Measurements from ENCODE around the gene EZH2.

The EZH2 gene

DNA sequence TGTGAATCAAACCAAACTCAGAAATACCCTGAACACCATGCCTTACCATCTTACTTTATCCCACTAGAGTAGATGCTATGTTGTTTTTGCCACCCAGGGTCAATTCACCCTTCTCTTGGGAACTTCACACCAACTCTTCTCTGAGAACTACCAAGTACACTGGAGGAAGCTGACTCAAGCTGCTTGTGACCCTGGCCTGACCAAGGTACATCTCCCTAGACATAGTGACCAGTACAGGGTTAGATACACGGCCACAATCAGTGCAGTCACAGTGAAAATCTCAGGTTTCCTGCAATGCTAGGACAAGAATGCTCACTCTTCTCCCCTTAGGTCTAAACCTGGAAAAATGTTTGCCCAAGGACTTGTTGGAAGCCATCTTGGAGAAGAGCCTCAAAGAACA is 31.8 kb downstream of the EZH2 start:
- DNase-seq, result no peak

- no peak for DNase-seq
Measured at GRCh38 chr7:148850564-148850963, 33.5 kb downstream of the EZH2 start.

GRCh38 chr7:148849393-148850098 is 34.5 kb downstream of the EZH2 start:
- DNase-seq, result no peak

DNA sequence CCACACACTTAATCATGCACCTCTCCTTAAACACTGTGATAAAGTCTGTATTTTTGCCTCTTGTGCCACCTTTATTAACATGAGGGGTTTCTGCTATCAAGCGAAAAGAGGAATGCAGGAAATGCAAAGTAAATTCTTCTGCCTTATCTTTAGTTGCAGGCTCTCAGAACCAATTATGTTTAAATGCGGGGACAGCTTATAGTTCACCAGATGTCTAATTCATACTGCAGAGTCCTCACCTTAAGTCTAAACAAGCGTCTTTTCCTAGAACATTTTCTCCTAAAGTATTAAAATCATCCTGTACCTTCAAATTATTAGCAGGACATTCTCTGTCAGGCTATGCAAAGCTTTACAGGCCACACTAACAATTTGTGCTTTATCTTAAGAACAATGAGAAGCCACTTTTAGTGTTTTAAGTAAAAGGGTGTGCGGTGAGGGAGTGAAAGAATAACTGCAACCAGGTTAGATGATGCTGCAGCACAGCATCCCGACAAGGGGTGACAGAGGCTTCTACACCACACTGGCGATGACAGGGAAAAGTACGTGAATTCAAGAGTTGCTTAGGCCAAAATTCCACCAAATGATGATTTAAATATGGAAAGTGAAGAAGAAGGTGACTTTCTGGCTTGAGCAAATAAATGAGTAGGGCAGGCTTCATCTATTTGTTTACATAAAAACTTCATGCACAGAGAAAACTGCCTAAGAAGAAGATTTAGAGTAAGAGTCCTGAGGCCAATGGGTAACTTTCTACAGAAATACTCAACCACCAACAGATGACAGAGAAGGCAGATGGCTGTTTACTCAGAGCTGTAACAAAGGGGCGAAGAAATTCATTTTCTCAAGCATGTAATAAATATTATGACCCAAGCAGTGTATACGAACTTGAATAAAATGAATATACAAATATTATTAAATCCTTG is 36.0 kb downstream of the EZH2 start:
- no peak for DNase-seq

DNA sequence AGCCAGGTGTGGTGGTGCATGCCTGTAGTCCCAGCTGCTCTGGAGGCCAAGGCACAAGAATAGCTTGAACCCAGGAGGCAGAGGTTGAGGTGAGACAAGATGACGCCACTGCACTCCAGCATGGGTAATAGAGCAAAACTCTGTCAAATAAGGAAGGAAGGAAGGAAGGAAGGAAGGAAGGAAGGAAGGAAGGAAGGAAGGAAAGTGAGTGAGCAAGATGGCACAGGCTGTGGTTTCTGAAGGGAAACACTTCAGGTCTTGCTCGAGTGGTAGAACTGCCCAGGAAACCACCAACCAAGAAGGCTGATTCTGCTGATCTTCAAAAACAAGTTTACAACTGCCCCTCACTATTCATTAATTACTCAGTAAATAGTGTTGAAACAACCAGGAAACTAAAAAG is 45.2 kb downstream of the EZH2 start:
- no peak for DNase-seq

DNA sequence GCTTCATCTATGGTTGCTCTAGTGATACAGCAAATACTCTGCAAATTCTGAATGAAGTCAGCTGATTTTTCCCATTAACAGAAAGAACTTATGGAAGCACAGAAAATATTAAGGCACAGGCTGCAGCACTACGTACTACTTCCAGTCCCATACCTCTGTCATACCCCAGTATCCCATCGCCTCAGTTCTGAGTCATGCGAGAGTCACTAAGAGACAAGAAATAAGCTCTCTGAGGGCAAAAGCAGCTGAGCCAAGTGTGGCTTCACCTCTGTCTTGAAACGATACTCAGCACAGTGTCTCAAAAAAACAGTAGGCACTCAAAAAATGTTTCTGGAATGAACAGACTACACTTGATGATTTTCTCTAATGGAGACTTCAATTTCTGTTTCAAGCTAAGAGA is 48.2 kb downstream of the EZH2 start:
- DNase-seq, result no peak

DNA sequence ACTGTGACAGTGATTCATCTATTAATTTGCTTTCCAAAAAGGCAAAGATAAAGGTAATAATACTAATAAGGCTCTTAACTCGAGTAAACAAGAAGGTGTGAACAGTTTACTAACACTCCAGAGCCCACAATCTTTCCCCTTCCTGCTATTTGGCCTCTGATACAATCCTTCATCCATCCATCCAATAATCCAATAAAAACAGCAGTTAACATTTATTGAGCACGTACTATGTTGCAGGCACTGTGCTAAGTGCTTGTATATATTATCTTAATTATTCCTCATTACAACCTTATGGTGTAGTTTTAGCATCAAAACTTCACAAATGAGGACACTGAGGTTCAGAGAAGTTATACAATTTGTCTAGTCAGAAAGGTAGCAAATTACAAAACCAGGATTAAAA is 49.5 kb downstream of the EZH2 start:
- DNase-seq, result no peak

DNA sequence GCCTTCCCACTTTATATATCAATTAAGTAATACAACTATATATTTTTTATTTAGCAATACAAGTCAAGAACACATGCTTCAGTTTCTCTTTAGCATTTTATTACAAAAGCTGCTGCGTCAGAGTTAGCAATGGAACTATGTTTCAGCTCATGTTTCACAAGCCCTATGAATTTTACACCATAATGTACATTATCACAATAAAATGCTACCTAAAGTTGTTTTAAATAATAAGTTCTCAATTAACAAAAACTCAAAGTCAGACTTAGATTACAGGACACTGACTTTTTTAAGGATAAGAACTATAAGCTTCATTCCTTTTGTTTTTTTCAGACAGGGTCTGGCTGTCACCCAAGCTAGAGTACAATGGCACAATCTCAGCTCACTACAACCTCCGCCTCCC is 52.3 kb downstream of the EZH2 start:
- DNase-seq, result no peak

DNA sequence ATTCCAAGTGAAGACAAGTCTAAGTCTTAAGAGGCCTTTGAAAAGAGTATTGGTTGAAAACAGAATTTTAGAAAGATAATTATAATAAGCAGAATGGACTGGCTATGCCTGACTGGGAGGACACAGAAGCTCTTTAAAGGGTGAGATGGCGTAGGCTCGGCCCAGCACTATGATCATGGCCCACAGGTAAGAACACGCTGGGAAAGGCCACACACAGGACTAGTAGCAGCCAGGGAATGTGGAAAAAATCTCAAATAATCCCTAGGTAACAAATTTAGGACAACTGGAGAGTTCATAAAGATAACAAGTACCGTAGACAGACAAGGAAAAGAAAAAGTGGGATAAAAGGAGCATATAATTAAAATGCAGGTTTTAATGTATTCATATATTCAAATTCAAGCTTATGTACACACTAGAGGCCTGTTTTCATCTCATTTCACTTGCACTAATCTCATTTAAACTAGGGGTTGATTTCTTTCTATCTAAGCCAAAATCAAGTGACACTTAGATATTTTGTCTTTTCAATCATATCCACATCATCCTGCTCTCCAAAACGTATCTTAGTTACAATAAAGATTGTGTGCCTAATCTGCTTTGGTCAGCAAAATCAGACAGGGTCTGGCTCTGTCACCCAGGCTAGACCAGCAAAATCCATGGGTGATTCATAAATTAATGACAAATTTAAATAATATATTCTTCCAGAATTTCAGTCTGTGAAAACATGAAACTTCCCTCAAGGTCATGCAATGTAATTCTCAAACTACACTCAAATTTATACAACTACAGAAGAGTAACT is 53.0 kb downstream of the EZH2 start:
- DNase-seq, result no peak

- DNase-seq, result no peak
Measured at GRCh38 chr7:148828965-148829364, 55.1 kb downstream of the EZH2 start.

DNA sequence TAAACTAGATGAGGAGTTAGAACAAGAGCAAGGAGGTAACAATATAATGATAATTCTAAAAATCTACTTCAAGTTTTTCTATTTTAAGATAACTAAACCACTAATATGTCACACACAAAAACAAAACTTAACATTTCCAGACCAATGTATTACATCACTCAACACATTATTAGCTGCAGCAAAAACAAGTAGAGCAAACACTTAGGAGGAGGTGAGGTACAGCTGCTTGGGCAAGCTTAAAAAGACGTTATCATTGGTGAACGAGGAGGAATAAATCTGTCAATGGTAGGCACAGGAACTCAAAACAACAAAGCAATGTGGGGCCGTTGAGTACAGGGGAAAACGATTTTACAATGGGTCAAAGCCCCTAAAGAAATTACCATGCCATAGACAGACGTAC is 58.8 kb downstream of the EZH2 start:
- no peak for DNase-seq

GRCh38 chr7:148824864-148825263 is 59.2 kb downstream of the EZH2 start:
- no peak for DNase-seq

GRCh38 chr7:148821422-148821821 is 62.7 kb downstream of the EZH2 start:
- no peak for DNase-seq

GRCh38 chr7:148819697-148820360 is 64.3 kb downstream of the EZH2 start:
- DNase-seq, result no peak

GRCh38 chr7:148815612-148816011 is 68.5 kb downstream of the EZH2 start:
- no peak for DNase-seq

- DNase-seq, result no peak
Measured at GRCh38 chr7:148814922-148815559, 69.0 kb downstream of the EZH2 start.

GRCh38 chr7:148813890-148814289 is 70.2 kb downstream of the EZH2 start:
- DNase-seq, result no peak

- DNase-seq, result no peak
Measured at GRCh38 chr7:148811892-148812291, 72.2 kb downstream of the EZH2 start.

- no peak for DNase-seq
Measured at GRCh38 chr7:148809856-148810255, 74.2 kb downstream of the EZH2 start.

GRCh38 chr7:148807436-148807835 is 76.7 kb downstream of the EZH2 start:
- no peak for DNase-seq

DNA sequence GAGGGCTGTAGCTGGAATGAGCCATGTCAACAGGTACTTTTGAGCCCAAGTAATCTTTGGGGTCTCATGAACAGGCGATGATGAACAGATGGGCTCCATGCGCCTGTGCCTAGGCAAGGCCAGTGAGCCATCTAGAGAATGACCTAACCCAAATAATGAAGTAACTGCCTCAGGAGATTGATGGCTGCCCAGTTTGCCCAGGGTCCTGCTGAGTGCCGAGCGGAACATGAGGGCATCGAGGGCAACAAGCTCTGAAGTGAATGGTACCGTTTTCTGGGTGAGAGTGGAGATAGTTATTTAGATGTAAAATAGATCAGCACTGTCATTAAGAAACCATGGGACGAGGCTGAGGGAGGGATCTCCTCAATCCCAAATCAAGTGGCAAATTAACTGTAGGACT is 77.9 kb downstream of the EZH2 start:
- no peak for DNase-seq

All from stimulated activated CD4-positive, alpha-beta T cell treated with anti-CD3 and anti-CD28 coated beads, Interleukin-15, amount 100 ng/mL, for 24 hours (primary cell).